Smooth muscle cell of the brain vasculature (primary cell): ENCODE measurements around the gene TNRC6C.

ENCODE experiments used
- DNase-seq: peaks from one replicate; pipeline ENCODE4 v3.0.0-alpha.2; 2012; ENCODE audit warnings: low read depth, low spot score

TNRC6C gene

GRCh38 chr17:78124836-78125137 is 166.3 kb downstream of the TNRC6C start:
- no peak for DNase-seq

- DNase-seq: no peak
Observed at GRCh38 chr17:78125138-78125913, 166.8 kb downstream of the TNRC6C start.

- no peak for DNase-seq
Observed at GRCh38 chr17:78125976-78126894, 167.7 kb downstream of the TNRC6C start.

GRCh38 chr17:78126895-78127238 is 168.4 kb downstream of the TNRC6C start:
- DNase-seq: no peak

GRCh38 chr17:78127239-78127887 is 168.9 kb downstream of the TNRC6C start:
- DNase-seq: no peak

GRCh38 chr17:78127888-78128550 is 169.5 kb downstream of the TNRC6C start:
- no peak for DNase-seq

- no peak for DNase-seq
Observed at GRCh38 chr17:78128551-78129350, 170.2 kb downstream of the TNRC6C start, which contains the start of gene TMC6. Gene TMC6, minus strand, starts transcription at chr17:78128755. Its CDS starts 1,923 bp downstream, at chr17:78126832.

GRCh38 chr17:78129351-78130089 is 171.0 kb downstream of the TNRC6C start:
- DNase-seq: no peak

- no peak for DNase-seq
Observed at GRCh38 chr17:78130090-78130436, 171.6 kb downstream of the TNRC6C start.

- no peak for DNase-seq
Observed at GRCh38 chr17:78130437-78131101, 172.1 kb downstream of the TNRC6C start, which contains the start of gene TMC8. Gene TMC8, plus strand, starts transcription at chr17:78130771. Its CDS starts 818 bp downstream, at chr17:78131589.

GRCh38 chr17:78131172-78132083 is 172.9 kb downstream of the TNRC6C start:
- DNase-seq: no peak

GRCh38 chr17:78132084-78132676 is 173.7 kb downstream of the TNRC6C start:
- no peak for DNase-seq

GRCh38 chr17:78132767-78133178 is 174.3 kb downstream of the TNRC6C start:
- no peak for DNase-seq

- no peak for DNase-seq
Observed at GRCh38 chr17:78133179-78133951, 174.9 kb downstream of the TNRC6C start.

- no peak for DNase-seq
Observed at GRCh38 chr17:78133971-78134898, 175.7 kb downstream of the TNRC6C start.

GRCh38 chr17:78134899-78135385 is 176.4 kb downstream of the TNRC6C start:
- no peak for DNase-seq
